GM18868 (cell line): Measurements from ENCODE around the gene IFT22.
"Not testable (repeated sequence)": the region's sequence is repeated elsewhere in the genome, so short reads cannot be mapped to it uniquely, and the experiment has no call there.

Experiments
- ATAC-seq: cut with Tn5 transposase; IDR thresholded peaks from one replicate; pipeline ENCODE4 v1.9.1; 2021; ENCODE audit warnings: mild to moderate bottlenecking, moderate library complexity; ENCODE audit not compliant: unreplicated experiment

IFT22 gene

DNA sequence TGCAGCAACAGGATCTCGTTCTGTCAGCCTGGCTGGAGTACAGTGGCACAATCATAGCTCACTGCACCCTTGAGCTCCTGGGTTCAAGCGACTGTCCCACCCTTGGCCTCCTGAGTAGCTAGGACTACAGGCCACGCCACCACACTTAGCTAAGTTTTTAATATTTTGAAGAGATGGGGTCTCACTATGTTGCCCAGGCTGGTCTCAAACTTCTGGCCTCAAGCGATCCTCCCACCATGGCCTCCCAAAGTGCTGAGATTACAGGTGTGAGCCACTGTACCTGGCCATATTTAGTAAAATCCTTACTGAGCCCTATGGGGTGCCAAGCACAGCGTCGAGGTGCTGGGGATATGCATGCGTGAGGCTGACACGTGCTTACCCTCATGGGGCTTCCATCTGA, 40.7 kb downstream of the IFT22 start:
- not testable (repeated sequence) for ATAC-seq

GRCh38 chr7:101278461-101279292, 42.9 kb downstream of the IFT22 start:
- no peak for ATAC-seq

DNA sequence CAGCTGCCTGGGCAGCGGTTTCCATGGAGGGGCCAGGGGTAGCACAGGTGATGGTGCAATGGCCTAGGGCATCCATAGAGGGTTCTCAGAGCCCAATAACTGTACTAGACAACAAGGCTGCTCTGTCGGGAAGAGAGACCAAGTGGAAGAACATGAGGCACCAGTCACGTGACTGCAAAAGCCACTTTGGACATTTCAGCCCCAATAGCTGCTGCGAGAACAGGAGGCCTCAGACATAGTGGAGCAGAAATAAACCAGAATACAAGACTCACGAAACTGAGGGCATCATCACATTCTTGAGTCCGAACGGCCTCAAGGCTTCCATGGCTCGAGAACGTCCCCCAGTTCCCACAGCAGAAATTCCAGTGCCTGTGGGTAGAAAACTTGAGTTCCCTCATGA, 44.5 kb downstream of the IFT22 start:
- ATAC-seq: no peak

- no peak for ATAC-seq
Observed at GRCh38 chr7:101273206-101273605, 48.4 kb downstream of the IFT22 start.

DNA sequence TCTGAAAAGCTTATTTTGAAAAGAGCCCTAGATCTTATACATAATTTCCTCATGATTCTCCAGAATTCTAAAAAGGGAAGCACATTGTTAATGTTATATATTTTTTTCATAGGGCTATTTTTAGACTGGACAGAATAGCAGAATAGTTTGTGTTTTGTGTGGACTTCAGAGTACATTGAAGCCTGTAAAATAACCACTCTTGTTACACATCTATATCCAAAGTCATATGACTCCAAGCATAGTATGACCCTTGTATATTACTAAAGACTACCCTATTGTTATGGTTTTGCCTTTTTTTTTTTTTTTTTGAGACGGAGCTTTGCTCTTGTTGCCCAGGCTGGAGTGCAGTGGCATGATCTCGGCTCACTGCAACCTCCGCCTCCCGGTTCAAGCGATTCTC, 50.6 kb downstream of the IFT22 start:
- no peak for ATAC-seq

- no peak for ATAC-seq
Observed at GRCh38 chr7:101269664-101270063, 51.9 kb downstream of the IFT22 start.

DNA sequence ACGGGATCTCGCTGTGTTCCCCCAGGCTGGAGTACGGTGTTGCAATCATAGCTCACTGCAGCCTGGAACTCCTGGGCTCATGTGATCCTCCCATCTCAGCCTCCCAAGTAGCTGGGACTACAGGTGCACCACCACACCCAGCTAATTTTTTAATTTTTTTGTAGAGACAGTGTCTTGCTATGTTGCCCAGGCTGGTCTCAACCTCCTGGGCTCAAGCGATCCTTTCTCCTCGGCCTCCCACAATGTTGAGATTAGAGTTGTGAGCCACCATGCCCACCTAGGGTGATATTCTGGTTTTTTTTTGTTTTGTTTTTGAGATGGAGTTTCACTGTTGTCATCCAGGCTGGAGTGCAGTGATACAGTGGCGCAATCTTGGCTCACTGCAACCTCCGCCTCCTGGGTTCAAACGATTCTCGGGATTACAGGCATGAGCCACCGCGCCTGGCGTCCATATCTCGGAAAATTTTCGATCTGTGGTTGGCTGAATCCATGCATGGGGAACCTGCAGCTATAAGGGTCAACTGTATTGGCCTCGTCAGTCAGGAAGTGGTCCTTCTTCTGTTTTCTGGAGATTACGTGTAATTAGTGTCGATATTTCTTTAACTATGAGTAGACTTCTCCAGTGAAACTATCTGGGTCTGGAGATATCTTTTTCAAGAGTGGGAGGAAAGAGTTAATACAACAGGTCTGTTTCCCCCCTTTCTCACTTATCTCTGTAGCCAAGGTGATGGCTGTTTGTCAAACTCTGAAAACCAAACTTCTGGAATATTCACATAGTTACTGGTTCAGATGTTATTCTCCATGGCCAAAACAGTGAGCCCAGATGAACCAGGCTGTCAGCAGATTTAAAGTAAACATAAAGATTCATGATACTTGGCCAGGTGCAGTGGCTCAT, 55.7 kb downstream of the IFT22 start:
- no peak for ATAC-seq

DNA sequence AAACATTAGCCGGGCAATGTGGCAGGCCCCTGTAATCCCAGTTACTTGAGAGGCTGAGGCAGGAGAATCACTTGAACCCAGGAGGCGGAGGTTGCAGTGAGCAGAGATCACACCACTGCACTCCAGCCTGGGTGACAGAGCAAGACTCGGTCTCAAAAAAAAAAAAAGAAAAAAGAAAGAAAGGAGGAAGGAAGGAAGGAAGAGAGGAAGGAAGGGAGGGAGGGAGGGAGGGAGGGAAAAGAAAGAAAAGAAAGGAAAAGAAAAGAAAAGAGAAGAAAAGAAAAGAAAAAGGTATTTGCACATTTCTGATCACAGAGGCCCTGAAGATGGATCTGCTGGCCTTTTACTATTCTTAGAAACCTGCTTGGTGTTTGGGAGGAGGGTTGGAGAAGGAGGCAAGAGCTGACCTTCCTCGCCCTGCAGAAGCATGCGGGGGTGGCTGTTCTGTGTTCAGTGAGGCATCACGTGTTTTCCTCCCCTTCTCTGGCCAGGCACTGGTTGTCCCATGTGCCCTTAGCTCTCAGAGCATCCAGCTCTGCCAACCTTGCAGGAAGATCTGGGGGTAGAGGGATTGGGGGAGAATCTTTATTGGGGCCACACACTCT, 57.4 kb downstream of the IFT22 start:
- ATAC-seq: not testable (repeated sequence)
